HG03460 (cell line): Measurements from ENCODE around the gene SPN.
A peak's percentile ranks its signal among the peaks of the same experiment; 100 is the strongest.
"Not testable (repeated sequence)": the region's sequence is repeated elsewhere in the genome, so short reads cannot be mapped to it uniquely, and the experiment has no call there.

Experiments used
- ATAC-seq: cut with Tn5 transposase; IDR thresholded peaks from one replicate; pipeline ENCODE4 v1.9.1; 2021; ENCODE audit not compliant: unreplicated experiment

Gene SPN

DNA sequence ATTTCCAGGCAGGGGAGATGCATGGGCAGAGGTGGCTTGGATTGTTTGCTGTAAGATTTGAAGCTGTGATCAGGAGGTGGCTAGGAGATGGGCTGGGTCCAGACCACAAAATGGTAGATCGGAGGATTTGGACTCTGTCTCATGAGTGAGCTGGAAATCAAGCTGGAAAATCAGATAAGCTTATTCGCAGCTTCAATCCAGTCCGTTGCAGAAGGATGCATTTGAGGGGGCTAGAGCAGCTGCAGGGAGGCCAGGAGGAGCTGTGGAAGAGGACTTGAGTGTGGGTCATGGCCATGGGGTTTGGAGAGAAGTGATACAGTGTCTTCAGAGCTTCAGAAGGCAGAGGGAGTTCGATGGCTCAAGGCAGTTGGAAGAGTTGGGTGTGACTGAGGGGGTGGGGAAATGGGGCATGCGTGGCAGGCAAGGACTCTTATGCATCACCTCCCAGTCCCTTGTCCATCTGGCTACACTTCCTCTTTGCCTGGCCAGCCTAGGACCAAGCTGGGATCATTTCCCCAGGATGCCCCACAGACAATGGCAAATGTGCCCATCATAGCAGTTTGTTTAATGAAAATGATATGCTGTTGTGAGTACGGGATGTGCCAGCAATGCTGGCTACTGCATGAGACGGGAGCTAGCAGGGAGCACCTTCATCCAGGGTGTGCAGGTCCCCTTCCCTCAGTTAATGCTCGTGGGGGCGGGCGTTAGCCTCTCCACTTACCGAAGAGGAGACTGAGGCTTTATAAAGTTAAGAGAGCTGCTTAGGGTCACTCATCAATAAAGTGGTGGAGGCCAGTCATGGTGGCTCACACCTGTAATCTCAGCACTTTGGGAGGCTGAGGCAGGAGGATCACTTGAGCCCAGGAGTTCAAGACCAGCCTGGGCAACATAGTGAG, 36.5 kb downstream of the SPN start:
- ATAC-seq = no peak

- ATAC-seq = no peak
Measured at GRCh38 chr16:29700253-29700987, 37.4 kb downstream of the SPN start.

DNA sequence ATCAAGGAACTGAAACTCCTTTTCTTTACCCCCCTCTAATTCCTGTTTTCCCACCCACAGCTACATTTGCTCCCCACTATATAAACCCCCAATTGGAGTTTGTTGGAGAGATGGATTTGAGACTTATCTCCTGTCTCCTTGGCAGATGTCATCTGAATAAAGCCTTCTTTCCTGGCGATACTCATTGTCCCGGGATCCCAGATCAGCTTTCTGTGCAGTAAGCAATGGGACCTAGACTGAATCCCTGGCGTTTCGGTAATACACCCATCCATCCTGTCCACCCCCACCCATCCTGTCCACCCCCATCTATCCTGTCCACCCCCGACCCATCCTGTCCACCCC, 38.1 kb downstream of the SPN start:
- no peak for ATAC-seq

DNA sequence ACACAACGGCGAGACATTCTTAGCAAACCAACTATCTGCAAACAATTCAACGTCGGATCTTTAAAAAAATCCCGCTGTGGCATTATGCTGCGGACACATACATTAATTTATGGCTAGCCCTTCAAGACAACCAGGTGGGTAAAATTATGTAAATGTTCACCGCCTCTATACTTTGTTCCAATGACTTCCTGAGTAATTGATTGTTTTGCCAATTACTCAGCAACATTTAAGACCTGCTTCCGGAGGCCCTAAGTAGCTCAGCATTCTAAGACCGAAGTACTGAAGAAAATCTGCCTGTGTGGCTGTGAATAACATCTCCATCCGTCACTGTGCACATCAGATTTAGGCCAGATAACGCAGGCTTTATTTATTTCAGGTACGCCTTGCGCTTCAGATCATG, 39.2 kb downstream of the SPN start:
- peak; percentile 43 for ATAC-seq

DNA sequence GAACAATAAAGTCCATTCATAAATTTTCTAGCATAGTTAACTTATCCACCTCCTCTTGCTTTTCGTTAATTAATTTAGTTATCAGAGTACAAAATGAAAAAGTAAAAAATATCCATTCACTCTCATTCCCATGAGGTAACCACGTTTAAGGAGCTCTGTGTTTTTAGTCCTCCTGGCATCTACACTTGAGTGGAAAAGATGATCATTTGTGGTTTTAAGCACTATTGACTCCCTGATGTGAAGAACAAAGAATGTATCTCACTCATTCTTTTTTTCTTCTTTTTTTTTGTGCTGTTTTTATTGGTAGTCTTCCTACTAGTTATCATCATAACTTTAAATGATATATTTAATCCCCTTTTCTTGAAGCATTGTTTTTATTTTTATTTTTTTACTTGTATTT, 42.0 kb downstream of the SPN start:
- no peak for ATAC-seq

- not testable (repeated sequence) for ATAC-seq
Measured at GRCh38 chr16:29707160-29707559, 44.1 kb downstream of the SPN start.

- no peak for ATAC-seq
Measured at GRCh38 chr16:29708917-29709600, 46.0 kb downstream of the SPN start.

- ATAC-seq = not testable (repeated sequence)
Measured at GRCh38 chr16:29709657-29710056, 46.6 kb downstream of the SPN start.

DNA sequence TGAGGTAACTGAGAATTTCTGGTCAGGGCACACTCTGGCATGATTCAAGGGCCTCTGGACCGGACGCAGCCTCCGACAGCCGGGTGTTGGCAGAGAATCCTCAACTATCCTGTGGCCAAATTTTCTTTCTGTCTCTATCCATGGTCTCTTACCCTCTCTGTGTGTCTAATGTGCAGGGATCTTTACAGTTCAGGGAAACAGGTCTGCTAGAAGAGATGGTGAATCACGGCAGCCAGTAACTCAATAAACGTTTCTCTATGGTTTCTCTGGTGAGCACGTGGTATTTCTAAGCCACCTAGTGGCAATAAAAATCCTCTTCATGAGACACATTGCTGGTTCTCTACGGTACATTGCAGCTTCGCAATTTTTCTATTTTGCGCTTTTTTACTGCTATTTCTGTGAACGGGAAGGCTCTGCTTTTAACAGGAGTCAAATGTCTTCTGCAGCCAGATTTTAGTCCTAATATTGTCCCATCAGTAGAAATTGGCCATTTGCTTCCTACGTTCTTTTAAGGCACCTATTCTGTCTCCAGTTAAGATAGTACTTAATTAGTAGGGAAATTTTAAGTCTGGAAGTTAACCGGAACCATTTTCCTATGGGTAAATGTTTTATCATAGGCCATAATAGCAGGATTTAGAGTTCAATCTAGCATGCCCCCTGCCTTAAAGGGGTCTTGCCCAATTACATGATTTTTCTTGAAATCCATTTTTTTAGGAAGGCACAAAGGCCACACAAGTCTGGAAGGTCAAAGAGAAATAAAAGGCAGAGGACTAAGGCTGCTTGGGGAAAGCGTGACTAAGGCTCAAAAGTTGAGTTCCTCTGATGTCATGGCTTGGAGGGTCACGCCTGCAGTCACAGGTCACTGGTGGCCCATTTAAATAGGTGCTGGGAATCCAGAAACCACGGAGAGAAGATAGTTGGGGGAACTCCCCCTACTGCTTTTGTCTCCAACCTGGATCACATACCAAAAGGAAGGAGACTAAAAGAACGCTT, 47.5 kb downstream of the SPN start:
- no peak for ATAC-seq

- ATAC-seq = no peak
Measured at GRCh38 chr16:29712809-29713208, 49.8 kb downstream of the SPN start.

GRCh38 chr16:29714396-29714795, 51.3 kb downstream of the SPN start:
- no peak for ATAC-seq

- no peak for ATAC-seq
Measured at GRCh38 chr16:29714972-29715371, 51.9 kb downstream of the SPN start.

DNA sequence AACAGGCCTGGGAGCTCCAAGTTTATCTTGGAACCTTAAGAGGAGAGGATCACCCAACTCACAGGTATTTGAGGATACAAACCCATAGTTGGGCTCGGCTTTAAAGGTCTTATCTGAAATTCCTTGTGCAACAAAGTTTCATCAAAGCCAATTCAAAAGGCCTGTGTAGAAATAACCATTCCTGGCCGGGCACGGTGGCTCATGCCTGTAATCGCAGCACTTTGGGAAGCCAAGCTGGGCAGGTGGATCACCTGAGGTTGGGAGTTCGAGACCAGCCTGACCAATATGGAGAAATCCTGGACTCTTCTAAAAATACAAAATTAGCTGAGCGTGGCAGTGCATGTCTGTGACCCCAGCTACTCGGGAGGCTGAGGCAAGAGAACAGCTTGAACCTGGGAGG, 54.1 kb downstream of the SPN start:
- no peak for ATAC-seq

DNA sequence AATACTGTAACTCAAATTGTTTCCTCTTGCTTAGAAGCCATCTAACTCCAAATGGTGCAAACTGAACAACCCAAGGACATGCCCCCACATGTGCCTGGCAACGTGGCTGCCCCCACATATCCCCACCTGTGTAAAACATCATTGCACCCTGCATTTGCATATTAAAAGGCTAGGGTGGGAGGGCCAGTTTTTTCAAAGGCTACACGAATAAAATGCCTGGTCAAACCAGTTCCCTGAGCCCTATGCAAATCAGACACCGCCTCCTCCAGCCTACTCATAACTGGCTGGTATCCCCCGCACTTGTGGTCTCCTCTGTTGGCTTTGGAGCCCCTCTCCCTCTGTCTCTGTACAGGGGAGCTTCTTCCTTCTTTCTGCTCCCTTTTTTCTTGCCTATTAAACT, 56.0 kb downstream of the SPN start:
- ATAC-seq = no peak
